Common myeloid progenitor, CD34-positive (primary cell): ENCODE results near the gene LIN7A.

Experiments
- CTCF ChIA-PET: fragments of 350-600 bp; sonication (Branson Sonifier 250); formaldehyde crosslinking; loops from one replicate; lab custom pipeline; 2021; ENCODE audit warnings: antibody characterized with exemption; lab: Charles Lee
- POLR2A ChIA-PET: fragments of 350-600 bp; sonication (Branson Sonifier 250); formaldehyde crosslinking; loops from one replicate; lab custom pipeline; 2021; ENCODE audit warnings: antibody characterized with exemption; lab: Charles Lee
- DNase-seq, 3 donors: peaks; one replicate each; pipeline versions ENCODE4 v3.0.0 to v3.0.0-alpha.2; 2013
- H3K27ac ChIP-seq, 2 experiments: 1 replicate in 1 of 2; 2 replicates in 1 of 2; pipeline ENCODE4 v1.7.0; 2013; ENCODE audit warnings: inconsistent platforms in 2 of 2, low read length in 2 of 2, mild to moderate bottlenecking in 2 of 2, low read depth in 1 of 2, moderate library complexity in 1 of 2; ENCODE audit not compliant: severe bottlenecking in 2 of 2, insufficient read depth in 1 of 2, poor library complexity in 1 of 2
- H3K27me3 ChIP-seq, 5 experiments: replicated peaks in 2 of 5; 1 replicate in 3 of 5; 2 replicates in 2 of 5; pipeline versions ENCODE4 v1.6.1 to v1.7.0; 2013; ENCODE audit warnings: low read length in 4 of 5, mild to moderate bottlenecking in 2 of 5, moderate library complexity in 2 of 5, inconsistent platforms in 1 of 5; ENCODE audit not compliant: insufficient read depth in 5 of 5, control insufficient read depth in 4 of 5
- H3K36me3 ChIP-seq, 4 experiments: 1 replicate in 2 of 4; 2 replicates in 2 of 4; pipeline versions ENCODE4 v1.6.1 to v1.7.0; 2013; ENCODE audit warnings: low read length in 3 of 4, control low read depth in 1 of 4, mild to moderate bottlenecking in 1 of 4; ENCODE audit not compliant: control insufficient read depth in 4 of 4, insufficient read depth in 4 of 4
- H3K4me1 ChIP-seq, 4 experiments: 1 replicate in 3 of 4; 2 replicates in 1 of 4; pipeline versions ENCODE4 v1.6.1 to v1.7.1; 2013; ENCODE audit warnings: low read length in 3 of 4, mild to moderate bottlenecking in 3 of 4, control low read depth in 1 of 4, inconsistent platforms in 1 of 4, moderate library complexity in 1 of 4; ENCODE audit not compliant: control insufficient read depth in 4 of 4, insufficient read depth in 4 of 4; ENCODE audit errors: control extremely low read depth in 1 of 4
- H3K4me3 ChIP-seq, 7 experiments: 1 replicate in 4 of 7; 2 replicates in 3 of 7; pipeline versions ENCODE4 v1.5.1 to v1.7.0; 2013; ENCODE audit warnings: mild to moderate bottlenecking in 7 of 7, low read length in 6 of 7, moderate library complexity in 6 of 7, inconsistent platforms in 2 of 7, low read depth in 2 of 7, control low read depth in 1 of 7; ENCODE audit not compliant: insufficient read depth in 4 of 7, control insufficient read depth in 1 of 7; ENCODE audit errors: extremely low read depth in 1 of 7
- H3K9me3 ChIP-seq, 5 experiments: 1 replicate in 4 of 5; 2 replicates in 1 of 5; pipeline versions ENCODE4 v1.6.1 to v1.7.1; 2013; ENCODE audit warnings: low read length in 4 of 5, mild to moderate bottlenecking in 2 of 5, inconsistent platforms in 1 of 5, low read depth in 1 of 5, moderate library complexity in 1 of 5; ENCODE audit not compliant: control insufficient read depth in 4 of 5, insufficient read depth in 2 of 5; ENCODE audit errors: control extremely low read depth in 1 of 5
- WGBS: methylation state at CpG from one replicate; pipeline ENCODE4 v1.1.5; 2013; ENCODE audit not compliant: insufficient coverage; 5-methylcytosine and 5-hydroxymethylcytosine counted together

Gene LIN7A

DNA sequence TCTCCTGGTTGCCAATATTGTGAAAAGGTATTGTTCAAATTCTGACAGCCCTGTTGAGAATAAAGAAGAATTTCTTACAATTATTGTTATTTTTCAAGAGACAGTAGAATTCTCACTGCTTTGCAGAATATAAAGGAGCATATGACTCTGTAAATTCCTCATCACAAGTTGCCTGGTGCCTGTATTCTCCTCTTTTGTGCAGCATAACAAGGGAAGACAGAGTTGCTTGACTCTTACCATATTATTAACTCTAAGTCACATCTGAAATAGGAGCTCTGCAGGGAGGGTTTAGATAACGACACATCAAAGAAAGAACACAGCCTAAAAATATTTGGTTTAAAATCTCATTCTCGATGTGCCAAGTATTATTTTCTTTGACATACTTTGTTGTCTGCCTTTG, 189.9 kb downstream of the LIN7A start:
- WGBS, result no CpG with 5 or more reads among the region's 2 CpGs
- H3K9me3 ChIP-seq, result no peaks in the 10 kb centered on the region
- no peak overlapping the region for H3K27ac ChIP-seq
- ChIA-PET CTCF (no interaction called here), POLR2A (no interaction called here)
- DNase-seq, result no peak
- no peak overlapping the region for H3K4me3 ChIP-seq
- no peaks in the 10 kb centered on the region for H3K4me1 ChIP-seq
- H3K27me3 ChIP-seq, result peaks cover 0 to 6% (median 2%) of the 10 kb centered on the region in 5 experiments
- no peaks in the 10 kb centered on the region for H3K36me3 ChIP-seq

DNA sequence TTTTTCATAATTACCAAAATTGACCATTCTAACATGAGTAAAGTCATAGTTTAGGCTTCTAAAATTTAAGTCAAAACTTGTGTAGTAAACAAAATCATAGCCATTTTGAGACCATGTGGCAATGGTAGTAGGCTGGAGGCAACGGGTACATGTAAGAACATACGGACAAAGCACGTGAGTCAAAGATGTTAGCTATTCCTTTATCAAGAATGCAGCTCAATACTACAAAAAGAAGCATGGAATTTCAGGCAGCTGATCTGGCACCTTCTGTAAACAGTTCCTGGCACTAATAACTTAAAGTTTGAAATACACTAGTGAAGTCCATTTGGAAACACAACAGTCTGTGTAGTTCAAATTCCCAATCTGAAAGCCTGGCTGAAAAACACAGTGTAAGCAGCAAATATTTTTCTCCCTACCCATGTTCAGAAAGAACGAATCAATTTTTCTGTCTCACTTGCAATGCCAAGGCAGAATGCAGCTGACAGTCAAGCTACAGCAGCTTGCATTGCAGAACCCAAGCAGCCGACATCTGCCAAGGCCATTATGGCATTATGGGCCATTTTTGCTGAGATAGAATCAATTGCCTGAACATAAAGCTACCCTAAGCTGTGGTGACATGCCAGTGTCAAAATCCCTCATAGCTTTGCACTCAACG, 191.8 kb downstream of the LIN7A start:
- Histone ChIP-seq H3K9me3 (no peaks in the 10 kb centered on the region), H3K36me3 (no peaks in the 10 kb centered on the region), H3K4me3 (no peak overlapping the region), H3K27me3 (peaks cover 0 to 8% (median 2%) of the 10 kb centered on the region in 5 experiments), H3K4me1 (no peaks in the 10 kb centered on the region), H3K27ac (no peak overlapping the region)
- DNase-seq, result no peak
- ChIA-PET POLR2A (interaction anchor here (0.6 kb wide), 1 partner anchor 201 kb away, joined by 3 read pairs; no protein-coding TSS in a partner anchor), CTCF (interaction anchor here (1.0 kb wide), 1 partner anchor 332 kb away, joined by 3 read pairs; no protein-coding TSS in a partner anchor)
- 72% methylated on average over 5 of the region's 6 CpGs for WGBS
